Islet of Langerhans (tissue), 1 donor: ENCODE data around the gene POFUT1.
"Not testable (repeated sequence)": the region's sequence is repeated elsewhere in the genome, so short reads cannot be mapped to it uniquely, and the experiment has no call there.

Experiments used
- FAIRE-seq: peaks from one replicate; lab custom pipeline; 2011; peaks lifted over from hg19 to GRCh38; lab: Jason Lieb, UNC

The POFUT1 gene

GRCh38 chr20:32207626-32208498 is at the start of gene POFUT1, which contains the start of gene PLAGL2:
Gene POFUT1, plus strand, starts transcription at chr20:32207880. Its CDS starts 62 bp downstream, at chr20:32207942.
Gene PLAGL2, minus strand, starts transcription at chr20:32207743. Its CDS starts 5,565 bp downstream, at chr20:32202178.
- no peak for FAIRE-seq

DNA sequence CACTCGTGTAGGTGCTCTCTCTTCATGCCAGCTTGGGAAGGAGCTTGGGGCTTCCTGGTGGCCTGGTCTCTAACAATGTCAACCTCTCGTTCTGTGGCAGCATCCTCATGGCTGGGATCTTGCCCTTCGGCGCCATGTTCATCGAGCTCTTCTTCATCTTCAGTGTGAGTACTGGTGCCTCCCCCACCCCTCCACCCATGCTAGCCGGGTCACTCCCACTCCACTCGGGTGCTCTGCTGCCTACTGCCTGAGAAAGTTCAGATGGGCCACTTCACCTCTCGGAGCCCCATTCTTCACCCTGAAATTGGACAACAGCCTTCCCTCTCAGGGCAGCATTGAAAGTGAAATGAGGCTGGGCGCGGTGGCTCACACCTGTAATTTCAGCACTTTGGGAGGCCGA is 49.3 kb upstream of the POFUT1 start:
- no peak for FAIRE-seq

DNA sequence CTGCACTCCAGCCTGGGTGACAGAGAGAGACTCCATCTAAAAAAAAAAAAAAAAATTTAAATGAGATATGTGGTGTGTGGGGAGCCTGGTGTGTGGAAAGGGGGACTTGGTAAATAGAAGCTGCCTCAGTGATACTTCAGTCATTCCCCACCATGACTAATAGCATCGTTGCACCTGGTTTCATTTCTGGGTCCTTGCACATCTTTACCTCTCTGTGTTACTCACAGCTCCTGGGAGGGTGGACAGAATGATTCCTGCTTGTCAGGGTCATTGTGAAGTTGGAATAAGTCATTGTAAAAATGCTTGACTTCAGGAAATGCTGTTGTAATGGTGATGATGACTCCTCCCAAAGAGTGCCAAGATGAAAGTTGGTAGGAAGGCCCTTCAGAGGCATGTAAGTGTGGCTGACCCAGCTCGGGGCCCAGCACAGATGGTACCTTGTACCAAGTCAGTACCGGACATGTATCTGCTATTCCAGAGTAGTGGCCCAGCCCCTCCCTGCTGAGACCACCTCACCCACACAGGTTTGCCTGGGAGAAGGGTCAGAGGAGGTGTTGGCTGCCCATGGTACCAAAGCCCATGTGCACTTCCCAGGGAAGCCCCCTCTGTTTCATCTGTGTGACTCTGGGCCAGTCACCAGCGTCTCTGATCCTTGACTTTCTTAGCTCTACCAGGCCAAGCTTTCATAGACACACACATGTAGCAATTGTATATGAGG is 48.6 kb upstream of the POFUT1 start:
- no peak for FAIRE-seq

DNA sequence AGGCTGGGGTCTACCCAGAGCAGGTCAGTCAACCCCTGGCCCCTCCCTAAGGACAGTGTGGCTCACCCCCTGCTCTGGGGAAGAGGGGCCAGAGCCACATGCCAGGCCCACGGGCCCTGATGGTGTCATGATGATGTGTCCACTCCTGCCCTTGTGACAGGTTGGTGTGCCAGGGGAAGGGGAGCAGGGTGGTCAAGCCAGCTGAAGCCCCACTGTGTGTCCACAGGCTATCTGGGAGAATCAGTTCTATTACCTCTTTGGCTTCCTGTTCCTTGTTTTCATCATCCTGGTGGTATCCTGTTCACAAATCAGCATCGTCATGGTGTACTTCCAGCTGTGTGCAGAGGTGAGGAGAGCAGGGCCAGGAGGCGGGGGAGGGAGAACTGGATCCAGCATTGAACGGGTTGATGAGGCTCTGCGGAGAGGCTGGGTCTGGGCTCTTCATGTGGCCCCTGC is 47.9 kb upstream of the POFUT1 start:
- no peak for FAIRE-seq

GRCh38 chr20:32160341-32160740 is 47.3 kb upstream of the POFUT1 start:
- no peak for FAIRE-seq

- FAIRE-seq, result no peak
Measured at GRCh38 chr20:32162351-32162750, 45.3 kb upstream of the POFUT1 start.

DNA sequence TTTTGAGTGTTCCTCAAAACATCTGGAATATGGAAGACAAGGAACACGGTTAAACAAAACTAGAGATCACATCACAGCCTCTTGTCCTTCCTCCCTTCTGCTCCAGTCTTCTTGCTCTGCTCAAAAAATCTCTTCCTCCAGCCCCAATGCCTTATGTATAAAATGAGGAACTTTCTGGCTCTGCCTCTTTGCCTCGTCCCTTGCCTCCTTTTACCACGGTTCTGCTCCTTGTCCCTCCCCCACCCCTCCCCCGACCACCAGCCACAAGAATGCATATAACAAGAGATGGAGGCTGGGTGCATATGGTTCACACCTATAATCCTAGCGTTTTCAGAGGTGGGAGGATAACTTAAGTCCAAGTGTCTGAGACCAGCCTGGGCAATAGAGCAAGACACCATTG is 43.7 kb upstream of the POFUT1 start:
- FAIRE-seq, result no peak

- no peak for FAIRE-seq
Measured at GRCh38 chr20:32164984-32165735, 42.5 kb upstream of the POFUT1 start.

DNA sequence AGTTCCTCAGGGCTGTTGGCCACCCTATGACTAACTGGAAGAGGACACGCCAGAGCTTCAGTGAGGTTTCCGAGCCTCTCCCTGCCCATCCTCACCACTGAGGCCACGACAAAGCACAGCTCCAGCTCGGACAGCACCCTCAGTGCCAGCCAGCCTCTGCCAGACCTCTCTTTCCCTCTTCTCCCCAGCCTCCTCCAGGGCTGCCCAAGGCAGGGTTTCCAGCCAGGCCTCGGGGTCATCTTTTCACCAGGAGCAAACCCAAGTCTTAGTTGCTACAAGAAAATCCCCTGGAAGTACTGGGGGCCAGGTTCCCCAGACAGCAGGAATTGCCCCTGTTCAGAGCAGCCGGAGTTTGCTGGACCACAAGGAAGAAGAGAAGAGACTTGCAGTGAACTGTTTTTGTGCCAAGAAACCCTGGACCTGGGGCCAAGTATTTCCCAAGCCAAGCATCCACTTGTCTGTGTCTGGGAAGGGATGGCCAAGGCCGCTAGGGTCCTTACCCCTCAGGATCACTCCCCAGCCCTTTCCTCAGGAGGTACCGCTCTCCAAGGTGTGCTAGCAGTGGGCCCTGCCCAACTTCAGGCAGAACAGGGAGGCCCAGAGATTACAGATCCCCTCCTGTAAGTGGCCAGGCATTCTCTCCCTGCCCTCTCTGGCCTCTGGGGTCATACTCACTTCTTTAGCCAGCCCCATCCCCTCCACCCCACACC is 41.7 kb upstream of the POFUT1 start:
- FAIRE-seq, result no peak

GRCh38 chr20:32167552-32167951 is 40.1 kb upstream of the POFUT1 start:
- no peak for FAIRE-seq

GRCh38 chr20:32168184-32168910 is 39.3 kb upstream of the POFUT1 start:
- FAIRE-seq, result no peak

- FAIRE-seq, result not testable (repeated sequence)
Measured at GRCh38 chr20:32177696-32178095, 30.0 kb upstream of the POFUT1 start.

- no peak for FAIRE-seq
Measured at GRCh38 chr20:32179515-32179914, 28.2 kb upstream of the POFUT1 start.

DNA sequence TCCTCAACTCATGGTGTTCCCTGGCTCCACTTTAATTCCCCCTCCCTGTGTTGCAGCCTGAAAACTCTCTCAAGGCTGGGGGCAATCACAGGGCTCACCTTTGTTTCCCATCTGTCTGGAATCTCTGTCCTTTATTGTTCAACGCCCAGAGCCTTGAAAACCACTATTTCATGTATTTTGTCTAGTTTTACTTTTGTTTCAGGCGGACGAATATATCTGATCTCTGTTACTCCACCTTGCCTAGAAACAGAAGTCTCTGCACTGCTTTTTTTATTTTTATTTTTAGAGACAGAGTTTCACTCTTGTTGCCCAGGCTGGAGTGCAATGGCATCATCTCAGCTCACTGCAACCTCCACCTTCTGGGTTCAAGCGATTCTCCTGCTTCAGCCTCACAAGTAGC is 27.7 kb upstream of the POFUT1 start:
- FAIRE-seq, result no peak

DNA sequence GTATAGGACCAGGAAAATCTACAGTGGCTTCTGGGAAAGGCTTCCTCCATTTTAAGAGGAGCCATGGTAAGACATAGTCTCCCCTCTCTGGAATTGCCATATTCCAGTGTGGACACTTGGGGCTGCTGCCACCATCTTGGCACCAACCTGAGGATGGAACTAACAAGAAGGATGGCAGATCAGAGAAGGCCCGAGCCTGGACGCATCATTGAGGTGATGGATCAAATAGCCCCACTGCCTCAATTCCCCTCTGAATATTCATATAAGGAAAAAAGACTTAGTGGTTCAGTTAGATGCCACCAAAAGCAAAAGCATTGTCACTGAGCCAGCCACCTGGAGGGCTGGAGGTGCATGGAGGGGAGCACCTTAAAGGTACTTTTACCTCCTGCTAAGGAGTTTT is 26.1 kb upstream of the POFUT1 start:
- FAIRE-seq, result no peak

DNA sequence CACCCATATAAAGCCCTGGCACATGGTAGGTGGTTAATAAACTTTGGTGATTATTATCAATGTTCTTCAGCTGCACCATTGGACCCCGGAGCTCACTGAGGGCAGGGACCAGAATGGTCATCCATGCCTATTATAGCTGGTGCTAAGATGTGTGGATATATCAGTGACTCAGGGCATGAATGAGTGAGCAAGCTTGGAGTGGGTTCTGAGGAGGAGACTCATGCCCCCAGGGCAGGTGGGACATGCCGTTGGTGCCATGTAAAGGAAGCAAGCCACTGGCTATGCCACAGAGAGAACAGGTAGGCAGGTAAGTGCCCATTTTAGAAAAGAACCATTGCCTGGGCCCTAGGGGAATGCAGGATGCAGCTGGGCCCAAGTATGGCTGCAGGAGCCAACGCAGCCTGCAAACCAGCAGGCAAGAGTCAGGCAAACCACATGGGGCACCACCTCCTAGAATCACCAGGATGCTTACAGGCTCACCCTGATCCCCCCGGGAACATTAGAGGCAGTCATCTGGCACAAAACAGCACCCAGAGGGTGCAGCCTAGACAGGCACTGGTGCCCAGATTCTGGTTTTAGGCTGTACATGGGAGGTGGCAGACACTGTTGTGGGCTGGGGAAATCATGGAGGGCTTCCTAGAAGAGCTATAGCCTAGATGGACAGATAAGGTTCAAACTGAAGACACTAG is 23.6 kb upstream of the POFUT1 start:
- FAIRE-seq, result no peak

DNA sequence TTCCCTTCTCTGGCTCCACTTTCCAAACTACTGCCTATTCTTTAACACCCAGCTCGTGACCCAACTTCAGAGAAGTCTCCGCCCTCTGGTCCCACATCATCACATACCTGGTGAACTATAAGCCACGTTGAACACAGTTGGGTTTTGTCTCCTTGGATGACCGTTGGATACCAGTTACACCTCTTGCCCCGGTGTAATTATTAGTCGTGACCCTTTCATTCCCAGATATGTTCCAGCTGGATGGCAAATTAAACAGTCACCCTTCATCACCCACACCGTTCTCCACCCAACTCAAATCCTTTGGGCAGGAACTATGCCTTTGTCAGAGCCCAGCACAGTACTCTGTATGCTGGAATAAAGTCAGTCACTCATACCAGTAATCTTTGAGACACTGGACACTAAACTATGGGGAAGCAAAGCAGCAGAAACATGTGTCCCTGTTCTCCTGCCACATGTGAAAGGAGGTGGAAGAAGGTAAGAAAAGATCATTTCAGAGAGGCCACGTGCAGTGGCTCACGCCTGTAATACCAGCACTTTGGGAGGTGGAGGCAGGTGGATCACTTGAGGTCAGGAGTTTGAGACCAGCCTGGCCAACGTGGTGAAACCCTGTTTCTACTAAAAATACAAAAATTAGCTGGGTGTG is 22.6 kb upstream of the POFUT1 start:
- FAIRE-seq, result no peak

DNA sequence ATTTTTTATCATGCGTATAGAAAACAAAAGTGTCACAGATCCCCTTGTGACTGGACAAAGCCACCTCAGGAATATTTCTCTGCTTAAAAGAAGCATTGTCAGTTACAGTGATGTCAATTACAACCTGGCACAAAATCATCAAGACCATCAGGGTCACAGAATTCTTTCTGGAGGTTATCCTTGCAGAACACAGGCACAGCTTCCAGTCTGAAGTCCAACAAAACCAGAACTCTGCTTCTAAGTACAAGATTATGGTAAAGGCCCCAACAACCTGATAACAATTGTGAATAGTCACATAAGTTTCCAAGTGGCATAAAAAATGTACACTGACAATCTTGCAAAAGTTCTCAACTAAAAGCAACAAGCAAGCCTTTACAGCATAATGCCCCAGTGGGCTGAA is 21.2 kb upstream of the POFUT1 start:
- FAIRE-seq, result no peak

- no peak for FAIRE-seq
Measured at GRCh38 chr20:32188376-32189122, 19.1 kb upstream of the POFUT1 start.

DNA sequence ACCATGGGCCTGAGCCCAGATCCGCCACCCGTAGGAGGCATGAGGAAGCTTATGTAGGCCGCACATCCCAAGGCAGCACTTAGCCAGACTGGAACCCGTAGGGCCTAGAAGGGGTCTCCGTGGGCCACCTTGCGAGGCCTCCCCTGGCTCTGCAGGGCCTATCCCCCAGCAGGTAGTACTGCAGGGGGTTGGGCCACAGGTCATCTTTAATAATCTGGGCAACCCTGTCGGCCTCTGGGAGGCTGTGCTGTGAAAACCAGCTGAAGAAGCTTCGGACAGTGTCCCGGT is 18.6 kb upstream of the POFUT1 start:
- FAIRE-seq, result no peak
